K562 (cell line): ENCODE measurements around the gene MYBPHL. TPM values are rescaled to one million over a fixed set of nuclear protein-coding genes. Genes with fewer than 3 reads are reported as not detected.

Experiments
- ARID2 ChIP-seq: fragments of 450-650 bp; IDR thresholded peaks from 2 replicates; pipeline ENCODE4 v1.6.1; 2017; ENCODE audit warnings: antibody characterized with exemption, mild to moderate bottlenecking
- ATF1 ChIP-seq, 2 experiments: fragments of 450-650 bp in 1 of 2; IDR thresholded peaks; 2 replicates each; pipeline ENCODE4 v1.6.1; 2016; ENCODE audit warnings: missing compliant biosample characterization in 1 of 2, missing genetic modification characterization in 1 of 2
- CREB1 ChIP-seq, 2 experiments: sonication (generic) in 1 of 2; formaldehyde crosslinking in 1 of 2; IDR thresholded peaks; 2 replicates each; pipeline versions ENCODE4 v1.6.1 to v1.8.0; 2012 to 2022; ENCODE audit warnings: inconsistent platforms in 1 of 2, mild to moderate bottlenecking in 1 of 2, missing genetic modification reagents in 1 of 2, moderate library complexity in 1 of 2
- FOXP1 ChIP-seq: sonication (generic); formaldehyde crosslinking; IDR thresholded peaks from 2 replicates; pipeline ENCODE4 v1.8.0; 2022; ENCODE audit warnings: mild to moderate bottlenecking, missing genetic modification reagents
- GATAD2B ChIP-seq: fragments of 450-650 bp; IDR thresholded peaks from 2 replicates; pipeline ENCODE4 v1.6.1; 2017; ENCODE audit warnings: mild to moderate bottlenecking, borderline replicate concordance
- HDAC1 ChIP-seq, 2 experiments: fragments of 450-650 bp; IDR thresholded peaks; 2 replicates each; pipeline ENCODE4 v1.6.1; 2016 to 2017; ENCODE audit warnings: inconsistent platforms in 1 of 2, mild to moderate bottlenecking in 1 of 2, moderate library complexity in 1 of 2
- MAX ChIP-seq: sonication (generic); formaldehyde crosslinking; IDR thresholded peaks from 2 replicates; pipeline ENCODE4 v1.9.0; 2022; ENCODE audit warnings: mild to moderate bottlenecking, missing genetic modification reagents
- TEAD1 ChIP-seq, 2 experiments: fragments of 450-650 bp in 1 of 2; sonication (generic) in 1 of 2; formaldehyde crosslinking; IDR thresholded peaks; 2 replicates each; pipeline versions ENCODE4 v1.4.0 to v1.8.0; 2020 to 2022; ENCODE audit warnings: mild to moderate bottlenecking in 2 of 2, missing genetic modification reagents in 1 of 2
- ZBTB49 ChIP-seq: sonication (generic); formaldehyde crosslinking; IDR thresholded peaks from 2 replicates; pipeline ENCODE4 v1.8.0; 2022; ENCODE audit warnings: missing genetic modification reagents, mild to moderate bottlenecking, borderline replicate concordance
- ZNF592 ChIP-seq: fragments of 450-650 bp; IDR thresholded peaks from 2 replicates; pipeline ENCODE4 v1.6.1; 2017; ENCODE audit warnings: antibody characterized with exemption, mild to moderate bottlenecking
- ZNF740 ChIP-seq, 3 experiments: fragments of 200-800 bp in 1 of 3; sonication (Bioruptor generic) in 1 of 3; sonication (generic) in 1 of 3; formaldehyde crosslinking in 1 of 3; IDR thresholded peaks; 2 replicates each; pipeline versions ENCODE4 v1.6.1 to v1.8.0; 2016 to 2022; ENCODE audit warnings: mild to moderate bottlenecking in 2 of 3, missing compliant biosample characterization in 2 of 3, missing genetic modification characterization in 2 of 3, missing genetic modification reagents in 1 of 3
- polyA plus RNA-seq, 8 experiments: library from polyadenylated mRNA; depleted of rRNA in 4 of 8; stranded (reverse) in 5 of 8; unstranded in 3 of 8; fragments of >200 nt; fragmentation: Nextera tagmentation in 2 of 8; fragmentation: Illumina TruSeq in 1 of 8; extraction: Ambion mirVana in 2 of 8; extraction: Trizol in 1 of 8; gene quantifications; 2 replicates each; pipeline versions ENCODE4 v1.2.1 to v1.2.3, GENCODE V29; 2011 to 2014; ENCODE audit warnings: inconsistent platforms in 1 of 8, missing spikeins in 1 of 8
- total RNA-seq, 7 experiments: library from RNA; depleted of rRNA in 6 of 7; stranded (reverse); fragments of >200 nt in 6 of 7; fragmentation: Illumina TruSeq in 2 of 7; extraction: Trizol in 2 of 7; gene quantifications; 2 replicates each; pipeline versions ENCODE4 v1.2.1 to v1.2.3, GENCODE V29; 2011 to 2021; ENCODE audit warnings: low replicate concordance in 1 of 7
- TF ChIP-seq, protein P1 (sequence below), 2 experiments: fragments of 150-350 bp in 1 of 2; IDR thresholded peaks; 2 replicates each; pipeline ENCODE4 v1.6.1; 2012 to 2016; ENCODE audit warnings: low read depth in 2 of 2, low read length in 2 of 2, mild to moderate bottlenecking in 1 of 2, moderate library complexity in 1 of 2

Gene MYBPHL
- total and polyA plus RNA-seq, 9 of the 15 experiments (the other 6 are each of a cell fraction or from before 2014, with no cell fraction given), result 0.20 to 1.9 (median 0.33) TPM

- TF ChIP-seq ZNF740 (CRISPR knock-in tag; IDR thresholded peaks at IDR 0.05) (peak; percentile 80; the same call in 1 of the 2 replicates), ZNF740 (tag; IDR thresholded peaks at IDR 0.05) (no peak), TEAD1 (CRISPR knock-in tag; IDR thresholded peaks at IDR 0.05) (peak in 1 of 2 experiments; percentile 89; a peak in 1 of 4 replicates), ATF1 (CRISPR knock-in tag; IDR thresholded peaks at IDR 0.05) (no peak), ATF1 (tag; IDR thresholded peaks at IDR 0.05) (peak; percentile 54), ARID2 (peak; percentile 98), MAX (CRISPR knock-in tag) (peak; percentile 99), CREB1 (IDR thresholded peaks at IDR 0.05) (peak; percentile 50; the same call in 1 of the 2 replicates), CREB1 (CRISPR knock-in tag; IDR thresholded peaks at IDR 0.05) (peak; percentile 85), ZNF592 (peak; percentile 70), GATAD2B (no peak), HDAC1 (IDR thresholded peaks at IDR 0.05) (peak in 1 of 2 experiments; percentile 70; a peak in 1 of 4 replicates), ZBTB49 (CRISPR knock-in tag) (0 out of 2 replicates have a peak, but pooled peaks have one; percentile 60), FOXP1 (peak; percentile 95)
- TF ChIP-seq, protein P1, sequence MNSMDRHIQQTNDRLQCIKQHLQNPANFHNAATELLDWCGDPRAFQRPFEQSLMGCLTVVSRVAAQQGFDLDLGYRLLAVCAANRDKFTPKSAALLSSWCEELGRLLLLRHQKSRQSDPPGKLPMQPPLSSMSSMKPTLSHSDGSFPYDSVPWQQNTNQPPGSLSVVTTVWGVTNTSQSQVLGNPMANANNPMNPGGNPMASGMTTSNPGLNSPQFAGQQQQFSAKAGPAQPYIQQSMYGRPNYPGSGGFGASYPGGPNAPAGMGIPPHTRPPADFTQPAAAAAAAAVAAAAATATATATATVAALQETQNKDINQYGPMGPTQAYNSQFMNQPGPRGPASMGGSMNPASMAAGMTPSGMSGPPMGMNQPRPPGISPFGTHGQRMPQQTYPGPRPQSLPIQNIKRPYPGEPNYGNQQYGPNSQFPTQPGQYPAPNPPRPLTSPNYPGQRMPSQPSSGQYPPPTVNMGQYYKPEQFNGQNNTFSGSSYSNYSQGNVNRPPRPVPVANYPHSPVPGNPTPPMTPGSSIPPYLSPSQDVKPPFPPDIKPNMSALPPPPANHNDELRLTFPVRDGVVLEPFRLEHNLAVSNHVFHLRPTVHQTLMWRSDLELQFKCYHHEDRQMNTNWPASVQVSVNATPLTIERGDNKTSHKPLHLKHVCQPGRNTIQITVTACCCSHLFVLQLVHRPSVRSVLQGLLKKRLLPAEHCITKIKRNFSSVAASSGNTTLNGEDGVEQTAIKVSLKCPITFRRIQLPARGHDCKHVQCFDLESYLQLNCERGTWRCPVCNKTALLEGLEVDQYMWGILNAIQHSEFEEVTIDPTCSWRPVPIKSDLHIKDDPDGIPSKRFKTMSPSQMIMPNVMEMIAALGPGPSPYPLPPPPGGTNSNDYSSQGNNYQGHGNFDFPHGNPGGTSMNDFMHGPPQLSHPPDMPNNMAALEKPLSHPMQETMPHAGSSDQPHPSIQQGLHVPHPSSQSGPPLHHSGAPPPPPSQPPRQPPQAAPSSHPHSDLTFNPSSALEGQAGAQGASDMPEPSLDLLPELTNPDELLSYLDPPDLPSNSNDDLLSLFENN (IDR thresholded peaks at IDR 0.05; ENCODE audit: low read depth in 2 of 2, low read length in 2 of 2), result peak; percentile 42 to 47; a peak in 1 of 4 replicates
These were observed 43.0 kb downstream of the MYBPHL start (continued) for GRCh38 chr1:109263597-109264378.
